NB4 (cell line): ENCODE data around the gene USP24.

Experiments used
- CTCF ChIP-seq: IDR thresholded peaks from one replicate; pipeline ENCODE4 v1.5.1; 2012; ENCODE audit warnings: low read depth, low read length
- MAX ChIP-seq: IDR thresholded peaks from 2 replicates; pipeline ENCODE4 v1.6.1; 2011; ENCODE audit warnings: low read depth, low read length
- MYC ChIP-seq: IDR thresholded peaks from 2 replicates; pipeline ENCODE4 v1.6.1; 2011; ENCODE audit warnings: low read depth, low read length
- POLR2A ChIP-seq: IDR thresholded peaks from 2 replicates; pipeline ENCODE4 v1.6.1; 2011; ENCODE audit warnings: mild to moderate bottlenecking; ENCODE audit not compliant: insufficient read length; ENCODE audit errors: extremely low read depth

DNA sequence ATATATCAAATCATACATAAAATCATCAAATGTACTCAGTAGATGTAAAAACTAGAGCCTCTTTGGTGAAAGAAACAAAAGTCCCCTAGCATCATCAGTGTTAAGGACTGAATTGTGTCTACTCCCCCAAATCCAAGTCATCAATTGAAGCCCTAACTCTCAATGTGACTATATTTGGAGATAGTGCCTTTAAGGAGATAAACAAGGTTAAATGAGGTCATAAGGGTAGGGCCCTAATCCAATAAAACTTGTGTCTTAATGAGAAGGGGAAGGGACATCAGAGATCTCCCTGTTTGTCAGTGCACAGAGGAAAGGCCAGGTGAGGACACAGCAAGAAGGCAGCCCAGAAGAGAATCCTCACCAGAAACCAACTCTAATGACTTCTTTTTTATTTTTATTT lies 33.5 kb downstream of the USP24 start:
- TF ChIP-seq CTCF, result no peak
- TF ChIP-seq POLR2A, result no peak
- TF ChIP-seq MYC, result no peak
- no peak for TF ChIP-seq MAX
